Astrocyte (in vitro differentiated cells and primary cell): ENCODE data around the gene TLL2.

ENCODE experiments used
- CTCF ChIP-seq: IDR thresholded peaks from 2 replicates; pipeline ENCODE4 v1.5.1; 2011; ENCODE audit warnings: low read depth, mild to moderate bottlenecking, inconsistent platforms, low read length, moderate library complexity; ENCODE audit not compliant: insufficient read depth
- EZH2 ChIP-seq: IDR thresholded peaks from 2 replicates; pipeline ENCODE4 v1.6.1; 2012; ENCODE audit warnings: mild to moderate bottlenecking, low read length, inconsistent platforms; ENCODE audit not compliant: insufficient read depth

- no peak for TF ChIP-seq CTCF
- TF ChIP-seq EZH2 = no peak
These were observed 65.2 kb downstream of the TLL2 start for GRCh38 chr10:96448558-96448957.
